COLO829 (cell line): Measurements from ENCODE around the gene LRRC7.

Experiments used
- DNase-seq: peaks from one replicate; pipeline ENCODE4 v3.0.0; 2012; ENCODE audit warnings: low spot score

Gene LRRC7

DNA sequence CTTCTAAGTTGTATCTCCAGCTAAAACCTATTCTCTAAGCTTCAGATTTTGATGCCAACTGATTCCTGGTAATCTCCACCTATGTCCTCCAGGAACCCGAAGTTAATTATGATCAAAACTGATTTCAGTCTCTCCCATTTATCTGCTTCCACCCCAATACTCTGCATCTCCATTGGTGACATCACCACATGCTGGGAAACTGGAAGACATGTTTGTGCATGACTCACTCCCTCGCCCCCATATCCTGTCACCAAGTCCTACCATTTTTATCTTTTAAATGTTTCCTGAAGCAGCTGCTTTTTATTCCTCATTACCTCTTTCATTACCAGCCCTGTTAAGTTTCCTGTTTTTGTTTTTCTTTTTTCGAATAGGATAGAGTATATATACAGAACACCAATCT lies 409.2 kb downstream of the LRRC7 start:
- no peak for DNase-seq

DNA sequence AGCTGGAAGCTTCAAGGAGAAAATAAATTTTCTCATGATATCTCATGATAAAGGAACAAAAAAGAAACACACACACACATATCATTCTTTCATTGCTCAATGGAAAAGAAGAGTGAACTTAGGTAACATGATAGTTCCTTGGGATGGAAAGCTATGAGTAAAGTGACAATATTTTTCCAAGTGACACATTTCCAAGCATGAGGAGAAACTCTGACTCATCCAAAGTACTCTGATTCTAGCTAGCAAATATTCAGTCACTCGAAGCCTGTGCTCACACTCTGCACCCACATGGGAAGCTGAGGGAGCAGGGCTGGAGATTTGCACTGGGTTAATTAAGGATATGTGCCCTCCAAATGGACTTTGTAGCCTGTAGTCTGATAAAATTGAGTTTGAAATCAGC lies 415.3 kb downstream of the LRRC7 start:
- no peak for DNase-seq

DNA sequence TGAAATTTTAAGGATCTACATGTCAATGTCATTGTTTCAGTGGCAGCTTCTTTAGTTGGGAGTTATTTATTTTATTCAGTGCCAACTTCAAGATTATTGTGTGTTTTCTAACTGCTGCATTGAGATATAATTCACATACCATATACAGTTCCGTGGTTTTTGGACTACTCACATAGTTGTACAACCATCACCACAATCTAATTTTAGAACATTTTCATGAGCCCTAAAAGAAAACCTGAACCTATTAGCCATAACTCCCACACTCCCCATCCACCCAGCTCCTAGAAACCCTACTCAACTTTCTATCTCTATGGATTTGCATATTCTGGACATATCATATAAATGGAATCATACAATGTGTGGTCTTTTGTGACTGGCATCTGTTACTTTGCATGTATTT lies 417.7 kb downstream of the LRRC7 start:
- no peak for DNase-seq

DNA sequence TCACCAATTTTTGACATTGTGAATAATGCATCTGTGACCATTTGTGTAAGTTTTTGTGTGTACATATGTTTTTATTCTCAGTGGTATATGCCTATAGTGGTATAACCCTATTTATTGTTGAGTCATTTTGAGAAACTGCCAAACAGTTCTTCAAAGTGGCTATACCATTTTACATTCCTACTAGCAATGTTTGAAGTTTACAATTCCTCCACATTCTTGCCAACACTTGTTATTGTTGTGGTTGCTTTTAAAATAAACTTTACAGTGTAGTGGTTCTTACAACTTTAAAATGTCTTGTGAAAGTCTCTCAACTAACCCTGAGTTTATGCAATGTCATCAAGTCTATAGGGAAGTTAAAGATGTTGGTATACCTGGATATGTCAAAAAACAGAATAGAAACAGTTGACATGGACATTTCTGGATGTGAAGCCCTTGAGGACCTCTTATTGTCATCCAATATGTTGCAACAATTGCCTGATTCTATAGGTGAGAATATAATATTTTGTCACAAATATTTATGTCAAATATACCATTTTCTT lies 418.2 kb downstream of the LRRC7 start:
- DNase-seq, result no peak

DNA sequence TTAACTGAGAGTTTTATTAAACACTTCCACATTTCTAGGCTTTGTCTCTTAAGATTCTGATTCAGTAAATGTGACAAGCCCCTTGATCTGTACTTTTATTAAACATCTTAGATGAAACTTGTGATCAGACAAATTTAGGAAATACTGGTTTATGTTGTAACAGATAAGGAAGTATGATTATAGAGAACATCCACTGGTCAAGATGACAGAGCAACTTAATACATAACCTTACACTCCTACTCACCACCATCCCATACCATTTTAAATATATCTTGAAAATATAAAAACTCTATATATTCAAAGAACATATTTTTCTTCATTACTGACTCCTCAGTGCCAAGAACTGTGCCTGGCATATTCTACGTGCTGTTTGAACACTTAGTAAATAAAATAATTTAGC lies 420.2 kb downstream of the LRRC7 start:
- DNase-seq, result no peak

DNA sequence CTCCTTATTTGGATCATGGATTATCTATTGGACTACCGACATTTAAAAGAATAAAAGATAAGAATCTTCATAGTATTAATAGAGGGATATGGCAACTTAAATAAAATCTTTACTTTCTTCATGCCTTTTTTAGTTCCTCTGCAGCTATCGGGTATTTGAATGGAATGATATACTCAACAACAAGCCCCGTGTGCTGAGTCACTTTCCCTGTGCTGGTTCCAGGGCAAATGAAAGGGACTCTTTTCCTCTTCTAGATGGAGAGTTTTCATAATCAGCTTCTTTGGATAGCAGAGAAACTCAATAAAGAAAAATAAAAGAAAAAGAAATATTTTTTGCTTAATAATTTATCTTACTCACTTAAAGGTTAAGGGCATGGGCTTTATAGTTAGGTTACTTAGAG lies 423.9 kb downstream of the LRRC7 start:
- DNase-seq, result no peak

DNA sequence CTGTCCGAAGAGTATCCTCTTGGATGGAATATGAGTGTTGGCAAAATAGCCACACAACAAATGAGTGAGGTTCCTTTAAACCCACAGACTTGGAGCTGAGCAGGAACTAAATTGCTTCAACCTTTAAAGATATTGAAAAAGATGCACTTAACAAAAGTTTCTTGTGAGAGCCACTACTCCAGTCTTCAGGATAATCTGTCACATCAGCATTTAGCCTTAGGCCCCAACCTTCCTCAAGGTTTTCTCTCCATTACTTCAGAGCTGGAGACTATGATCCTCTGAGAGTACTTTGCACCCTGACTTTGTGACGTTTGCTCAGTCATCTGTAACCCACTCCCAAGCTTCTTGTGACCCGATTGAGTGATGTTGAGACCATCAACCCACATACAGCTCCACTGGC lies 424.9 kb downstream of the LRRC7 start:
- no peak for DNase-seq

DNA sequence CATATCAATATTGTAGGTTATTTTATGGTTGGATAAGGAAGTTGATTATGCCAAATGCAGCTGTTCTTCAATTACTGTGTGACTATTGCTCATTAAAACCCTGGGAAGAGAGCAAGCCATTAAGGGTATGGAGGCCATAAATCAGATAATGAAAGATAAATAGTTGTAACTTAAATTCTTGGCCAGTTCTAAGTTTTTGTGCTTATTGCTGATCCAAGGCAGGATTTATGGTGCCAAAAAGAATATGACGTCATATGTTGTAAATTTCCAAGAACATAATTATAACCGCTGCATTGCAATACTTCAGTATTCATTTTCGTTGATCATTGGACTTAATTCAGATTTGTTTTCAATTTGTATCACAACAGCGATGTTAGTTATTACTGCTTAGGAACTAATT lies 426.1 kb downstream of the LRRC7 start:
- DNase-seq, result no peak

DNA sequence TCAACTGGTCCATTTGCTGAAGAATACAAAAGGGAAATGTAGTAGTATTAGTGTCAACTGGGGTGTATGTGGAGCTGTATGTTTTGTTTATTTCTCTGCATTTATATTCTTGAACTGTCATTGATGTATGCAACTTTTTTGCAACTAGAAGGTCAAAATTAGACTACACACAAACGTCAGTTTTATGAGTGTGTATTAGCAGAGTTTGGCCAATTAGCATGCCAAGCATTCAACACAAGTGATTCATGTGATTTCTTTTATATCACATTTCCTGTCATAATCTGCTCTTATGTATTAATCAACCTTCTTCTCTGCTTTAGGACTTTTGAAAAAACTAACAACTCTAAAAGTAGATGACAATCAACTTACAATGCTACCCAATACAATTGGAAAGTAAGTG lies 426.5 kb downstream of the LRRC7 start:
- DNase-seq, result no peak

DNA sequence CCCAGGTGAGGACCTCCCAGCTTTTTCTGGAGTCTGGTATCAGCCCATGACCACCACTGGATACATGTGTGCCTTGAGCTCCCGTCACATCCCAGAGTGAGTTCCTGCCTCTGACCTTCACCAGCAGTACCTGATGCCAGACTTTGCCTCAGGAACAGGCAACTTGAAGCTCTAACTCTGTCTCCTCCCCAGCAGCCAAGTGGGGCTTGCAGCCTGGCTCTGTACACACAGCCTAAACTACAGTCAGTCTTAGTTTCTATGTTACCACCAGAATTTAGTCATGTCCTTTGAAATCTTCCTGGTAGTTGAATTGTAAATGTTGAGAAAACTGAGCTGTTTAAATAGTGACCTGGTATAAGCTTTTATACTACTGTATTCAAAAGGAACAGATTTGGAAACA lies 431.1 kb downstream of the LRRC7 start:
- no peak for DNase-seq

DNA sequence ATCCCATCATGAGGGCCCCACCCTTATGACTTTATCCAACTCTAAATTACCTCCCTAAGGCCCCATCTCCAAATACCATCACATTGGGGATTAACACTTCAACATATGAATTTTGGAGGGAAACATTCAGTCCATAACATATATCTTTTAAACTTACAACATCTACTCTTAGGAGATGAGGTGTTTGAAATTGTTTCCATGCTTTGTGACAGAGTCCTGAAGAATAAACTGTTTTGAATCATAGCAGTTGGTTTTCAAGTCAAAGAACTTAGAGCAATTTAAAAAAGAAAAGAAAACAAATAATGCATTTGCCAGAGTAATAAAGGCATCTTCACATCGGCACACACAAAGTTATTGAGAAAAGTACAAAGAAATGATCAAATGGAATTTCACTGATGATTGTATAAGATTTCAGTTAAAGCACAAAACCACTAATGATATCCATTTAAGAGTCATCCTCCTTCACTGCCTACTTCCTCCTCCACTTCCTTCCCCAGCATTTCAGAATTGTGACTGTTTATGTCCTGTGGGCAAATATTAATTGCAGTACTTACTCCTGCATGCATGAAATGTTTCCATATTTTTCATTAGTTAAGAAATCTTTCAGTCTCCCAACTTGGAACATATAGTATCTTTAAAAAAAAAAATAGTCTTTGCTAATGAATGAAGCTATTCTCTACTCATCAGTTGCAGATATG lies 435.6 kb downstream of the LRRC7 start:
- DNase-seq, result peak; percentile 32

DNA sequence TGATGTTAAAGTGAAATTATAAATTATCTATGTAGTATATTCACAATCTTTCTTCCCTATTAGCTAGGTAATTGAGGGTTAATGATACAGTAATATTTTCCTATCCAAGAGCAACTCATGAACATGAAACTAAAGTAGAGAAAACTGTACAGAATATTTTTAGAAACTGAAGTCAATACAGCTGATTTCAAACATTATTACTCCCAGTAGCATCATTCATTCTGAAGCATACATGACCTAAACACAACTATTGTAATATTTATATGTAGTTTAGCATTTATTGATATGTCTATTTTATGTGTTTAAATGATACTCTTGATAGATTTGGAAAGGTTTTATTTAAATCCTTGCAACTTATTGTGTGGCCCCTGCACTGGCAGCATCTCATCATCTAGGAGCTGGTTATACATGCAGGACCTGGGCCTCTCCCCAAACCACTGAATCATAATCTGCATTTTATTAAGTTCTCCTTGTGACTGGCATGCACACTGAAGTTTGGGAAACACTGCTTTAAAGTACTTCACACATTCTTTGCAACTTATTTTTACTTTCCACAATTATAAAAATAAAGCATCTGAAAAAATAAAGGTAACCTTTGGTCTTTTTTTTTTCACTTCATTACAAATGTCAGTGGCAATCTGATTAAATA lies 437.8 kb downstream of the LRRC7 start:
- no peak for DNase-seq

DNA sequence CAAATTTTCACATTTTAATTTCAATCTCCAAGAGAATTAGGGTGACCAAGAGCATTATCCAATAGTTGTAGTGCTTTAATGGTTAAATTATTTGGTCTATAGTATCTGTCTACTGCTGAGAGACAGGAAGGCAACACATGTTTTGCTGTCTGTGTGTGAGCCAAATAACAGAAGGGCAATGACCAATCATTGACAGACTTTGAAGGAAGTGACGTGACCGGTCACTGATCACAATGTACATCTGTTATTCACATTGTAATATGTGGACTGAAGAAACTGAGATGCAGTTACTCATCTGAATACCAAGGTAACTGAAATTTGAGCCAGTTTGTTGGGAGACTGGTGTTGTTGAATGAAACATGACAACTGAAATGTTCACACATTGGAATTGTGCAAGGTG lies 440.9 kb downstream of the LRRC7 start:
- DNase-seq, result no peak

DNA sequence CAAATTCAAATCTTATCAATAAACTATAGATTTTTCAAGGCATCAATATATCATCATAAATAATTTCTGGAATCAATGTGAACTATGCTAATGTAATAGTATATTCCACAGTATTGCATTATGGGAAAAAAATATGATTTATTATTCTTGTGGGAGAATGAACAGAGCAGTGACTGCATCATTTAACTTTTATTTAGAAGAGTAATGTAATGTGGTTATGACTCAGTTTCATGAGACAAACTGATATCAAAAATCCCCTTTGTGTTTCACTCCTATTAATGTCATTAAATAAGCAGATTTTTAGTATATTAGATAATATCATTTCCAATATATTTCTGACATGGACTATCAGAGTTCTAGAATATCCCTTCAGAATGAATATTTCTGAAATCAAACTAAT lies 450.0 kb downstream of the LRRC7 start:
- no peak for DNase-seq

DNA sequence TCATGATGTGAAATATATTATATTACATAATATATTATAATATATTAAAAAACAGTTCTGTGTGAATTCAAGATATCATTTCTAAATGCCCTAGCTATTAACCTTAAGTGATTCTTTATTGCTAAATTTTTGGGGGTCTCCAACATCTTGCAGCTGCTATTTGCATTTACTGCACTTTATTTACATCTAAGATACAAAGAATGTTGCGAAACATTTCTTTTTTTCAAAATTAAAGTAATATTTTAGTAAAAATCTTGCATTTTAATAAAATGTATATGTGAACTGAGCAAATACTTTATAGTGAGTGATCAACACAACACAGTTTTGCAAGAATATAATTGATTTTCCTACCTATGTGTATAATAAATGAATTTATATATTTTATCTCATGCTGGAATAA lies 456.6 kb downstream of the LRRC7 start:
- DNase-seq, result no peak

DNA sequence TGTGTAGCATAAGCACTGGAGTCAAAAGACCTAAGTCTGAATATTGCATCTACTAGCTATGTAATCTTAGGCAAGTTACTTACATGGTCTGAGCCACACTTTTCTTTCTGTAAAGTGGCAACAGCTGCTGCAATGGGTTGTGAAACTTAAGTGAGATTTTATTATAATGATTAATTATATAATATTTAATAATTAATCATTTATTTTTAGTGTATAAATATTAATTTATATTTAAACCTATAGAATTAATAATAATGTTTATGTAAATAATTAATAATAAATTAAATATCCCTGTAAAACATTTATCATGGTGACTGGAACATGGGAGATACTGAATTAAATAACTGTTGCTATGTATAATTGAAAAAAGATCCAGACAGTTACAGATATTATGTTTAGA lies 457.3 kb downstream of the LRRC7 start:
- DNase-seq, result no peak

DNA sequence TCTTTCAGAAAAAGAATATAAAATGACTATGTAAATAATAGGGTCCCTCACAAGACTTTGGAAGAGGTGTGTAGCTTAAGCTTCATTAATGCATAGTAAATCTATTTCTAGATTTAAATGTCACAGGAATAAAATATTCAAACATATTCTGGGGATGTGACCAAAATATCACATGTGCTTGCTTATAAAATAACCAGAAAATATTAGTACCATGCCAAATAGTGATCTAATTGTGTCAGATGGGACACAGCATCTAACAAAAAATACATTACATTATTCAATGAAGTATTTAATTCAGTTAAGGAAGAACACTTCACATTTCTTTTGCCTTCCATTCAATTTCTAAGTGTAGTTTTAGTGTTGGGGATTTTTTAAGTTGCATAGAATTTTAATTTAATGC lies 458.1 kb downstream of the LRRC7 start:
- DNase-seq, result no peak

DNA sequence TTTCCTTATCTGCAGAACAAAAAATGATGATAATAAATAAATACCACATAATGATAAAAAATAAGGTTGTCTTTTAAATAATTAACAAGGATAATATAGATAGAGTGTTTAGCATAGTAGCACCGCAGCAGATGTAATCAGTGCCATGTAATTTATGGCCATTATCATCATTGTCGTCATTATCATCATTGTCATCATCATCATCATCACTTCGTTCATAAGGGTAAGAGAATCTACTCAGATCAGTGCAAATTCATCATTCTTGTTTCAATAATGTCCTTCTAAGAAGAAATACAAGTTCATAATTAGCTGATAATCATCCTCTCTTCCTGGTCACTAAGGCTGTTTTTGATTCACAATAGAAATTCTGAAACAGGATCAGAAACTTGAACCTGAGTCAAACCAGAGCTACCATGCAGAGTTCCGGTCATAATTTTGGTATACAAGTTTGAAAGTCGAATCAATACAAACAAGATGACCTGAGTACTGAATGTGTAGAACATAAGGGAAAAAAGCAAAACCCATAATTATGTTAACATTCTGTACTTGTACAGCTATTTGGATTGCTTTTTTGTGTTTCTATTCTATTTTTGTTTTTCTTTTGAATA lies 465.6 kb downstream of the LRRC7 start:
- DNase-seq, result no peak

DNA sequence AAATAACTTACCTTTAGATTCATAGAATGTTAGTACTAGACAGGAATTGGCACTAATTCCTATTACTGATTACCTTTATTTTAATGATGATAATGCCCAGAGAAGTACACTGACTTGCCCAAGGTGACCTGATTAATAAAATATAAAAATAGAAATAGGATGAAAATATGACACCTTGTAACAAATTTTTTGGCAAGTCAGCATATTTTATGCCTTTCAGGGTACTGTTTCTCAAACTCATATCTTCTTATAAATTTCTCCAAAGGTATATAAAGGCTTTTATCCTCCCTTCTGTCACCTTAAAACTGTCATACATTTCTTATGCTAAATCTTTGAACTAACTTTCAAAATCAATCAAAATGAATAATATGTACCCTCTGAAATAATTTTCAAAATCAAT lies 466.2 kb downstream of the LRRC7 start:
- no peak for DNase-seq

DNA sequence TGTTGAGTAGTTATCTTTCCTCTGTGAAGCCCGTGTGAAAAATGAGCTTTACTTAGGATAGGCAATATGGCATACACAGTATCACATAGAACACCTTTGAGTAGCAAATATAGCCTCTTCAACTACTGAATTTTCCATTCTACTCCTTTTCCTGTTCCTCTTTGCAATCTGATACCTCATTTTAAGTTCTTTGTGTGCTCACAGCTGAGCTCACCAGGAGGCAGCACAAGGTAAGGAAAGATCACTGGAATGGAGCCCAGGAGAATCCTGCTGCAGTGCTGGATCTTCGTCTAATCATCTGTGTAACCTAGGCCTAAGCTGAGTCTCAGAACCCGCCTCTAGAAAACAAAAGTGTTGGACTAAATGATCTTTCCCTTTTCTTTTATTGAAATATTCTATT lies 466.7 kb downstream of the LRRC7 start:
- peak; percentile 12 for DNase-seq

DNA sequence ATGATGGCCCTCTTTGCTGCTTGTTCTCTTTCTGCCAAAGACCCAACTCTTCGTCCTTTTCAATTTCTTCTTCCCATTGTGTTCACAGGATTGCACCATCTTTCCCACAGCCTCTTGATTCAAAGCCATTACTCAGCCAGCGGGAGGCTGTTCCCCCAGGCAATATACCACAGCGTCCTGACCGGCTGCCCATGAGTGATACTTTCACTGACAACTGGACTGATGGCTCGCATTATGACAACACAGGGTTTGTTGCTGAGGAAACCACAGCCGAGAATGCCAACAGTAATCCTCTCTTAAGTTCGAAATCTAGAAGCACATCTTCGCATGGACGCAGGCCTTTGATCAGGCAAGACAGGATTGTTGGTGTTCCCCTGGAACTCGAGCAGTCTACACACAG lies 470.3 kb downstream of the LRRC7 start:
- DNase-seq, result peak; percentile 51

DNA sequence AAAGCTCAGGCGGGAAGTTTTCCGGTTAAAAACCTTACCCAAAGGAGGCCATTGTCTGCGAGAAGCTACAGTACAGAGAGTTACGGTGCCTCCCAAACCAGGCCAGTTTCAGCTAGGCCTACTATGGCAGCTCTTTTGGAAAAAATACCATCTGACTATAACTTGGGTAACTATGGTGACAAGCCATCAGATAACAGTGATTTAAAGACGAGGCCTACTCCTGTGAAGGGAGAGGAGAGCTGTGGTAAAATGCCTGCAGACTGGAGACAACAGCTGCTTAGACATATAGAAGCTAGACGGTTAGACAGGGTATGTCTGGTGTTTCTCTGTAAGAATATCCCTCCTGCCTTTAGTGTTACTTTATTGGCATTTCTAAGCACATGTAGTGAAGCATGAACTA lies 471.8 kb downstream of the LRRC7 start:
- DNase-seq, result no peak

DNA sequence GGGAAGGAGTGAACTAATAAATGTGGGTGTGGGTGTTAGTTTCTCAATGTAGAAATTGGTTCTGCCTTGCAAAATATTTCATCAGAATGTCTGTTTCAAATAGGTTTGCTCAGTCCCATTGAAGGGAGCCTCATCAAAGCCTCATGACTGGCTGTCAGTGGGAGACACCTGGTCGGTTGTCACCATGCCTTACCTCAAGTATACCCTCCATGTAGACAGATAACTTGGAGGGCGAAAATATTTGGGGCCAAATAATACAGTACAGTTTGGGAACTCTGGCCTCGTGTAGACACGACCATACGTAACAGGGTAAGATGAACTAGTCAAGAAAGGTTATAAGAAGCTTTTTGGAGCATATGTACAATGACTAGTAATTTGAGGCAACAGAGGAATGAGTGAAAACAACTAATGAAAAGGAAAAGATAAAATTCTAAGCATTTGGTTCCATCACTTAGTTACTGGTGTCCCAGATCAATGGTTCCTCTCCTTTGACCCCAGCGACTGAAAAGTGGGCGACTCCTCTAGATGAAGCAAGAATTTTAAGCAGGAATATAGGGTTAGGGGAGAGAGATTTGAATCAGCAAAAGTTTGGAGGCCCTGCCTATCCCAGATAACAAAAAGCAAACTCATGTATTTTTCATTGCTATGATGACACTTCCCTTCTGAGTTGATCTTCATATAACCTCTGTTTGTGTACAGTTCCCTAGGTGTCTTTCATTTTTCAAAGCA lies 473.8 kb downstream of the LRRC7 start:
- DNase-seq, result no peak
